GM19043 (cell line): Measurements from ENCODE around the gene ZNF224.
"Not testable (repeated sequence)": the region's sequence is repeated elsewhere in the genome, so short reads cannot be mapped to it uniquely, and the experiment has no call there.

Experiments used
- ATAC-seq: cut with Tn5 transposase; IDR thresholded peaks from one replicate; pipeline ENCODE4 v1.9.1; 2021; ENCODE audit warnings: low read depth; ENCODE audit not compliant: unreplicated experiment

Gene ZNF224

DNA sequence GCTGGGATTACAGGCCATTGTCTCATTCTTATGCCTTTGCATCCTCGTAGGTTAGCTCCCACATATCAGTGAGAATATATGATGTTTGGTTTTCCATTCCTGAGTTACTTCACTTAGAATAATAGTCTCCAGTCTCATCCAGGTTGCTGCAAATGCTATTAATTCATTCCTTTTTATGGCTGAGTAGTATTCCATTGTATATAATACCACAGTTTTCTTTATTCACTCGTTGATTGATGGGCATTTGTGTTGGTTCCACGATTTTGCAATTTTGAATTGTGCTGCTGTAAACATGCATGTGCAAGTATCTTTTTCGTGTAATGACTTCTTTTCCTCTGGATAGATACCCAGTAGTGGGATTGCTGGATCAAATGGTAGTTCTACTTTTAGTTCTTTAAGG, 27.0 kb downstream of the ZNF224 start:
- ATAC-seq = not testable (repeated sequence)

DNA sequence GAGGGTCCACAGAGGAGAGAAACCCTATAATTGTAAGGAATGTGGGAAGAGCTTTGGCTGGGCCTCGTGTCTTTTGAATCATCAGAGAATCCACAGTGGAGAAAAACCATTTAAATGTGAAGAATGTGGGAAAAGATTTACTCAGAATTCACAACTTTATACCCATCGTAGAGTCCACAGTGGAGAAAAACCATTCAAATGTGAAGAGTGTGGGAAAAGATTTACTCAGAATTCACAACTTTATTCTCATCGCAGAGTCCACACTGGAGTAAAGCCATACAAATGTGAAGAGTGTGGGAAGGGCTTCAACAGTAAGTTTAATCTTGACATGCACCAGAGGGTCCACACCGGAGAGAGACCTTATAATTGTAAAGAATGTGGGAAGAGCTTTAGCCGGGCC, 37.8 kb downstream of the ZNF224 start:
- ATAC-seq = no peak

DNA sequence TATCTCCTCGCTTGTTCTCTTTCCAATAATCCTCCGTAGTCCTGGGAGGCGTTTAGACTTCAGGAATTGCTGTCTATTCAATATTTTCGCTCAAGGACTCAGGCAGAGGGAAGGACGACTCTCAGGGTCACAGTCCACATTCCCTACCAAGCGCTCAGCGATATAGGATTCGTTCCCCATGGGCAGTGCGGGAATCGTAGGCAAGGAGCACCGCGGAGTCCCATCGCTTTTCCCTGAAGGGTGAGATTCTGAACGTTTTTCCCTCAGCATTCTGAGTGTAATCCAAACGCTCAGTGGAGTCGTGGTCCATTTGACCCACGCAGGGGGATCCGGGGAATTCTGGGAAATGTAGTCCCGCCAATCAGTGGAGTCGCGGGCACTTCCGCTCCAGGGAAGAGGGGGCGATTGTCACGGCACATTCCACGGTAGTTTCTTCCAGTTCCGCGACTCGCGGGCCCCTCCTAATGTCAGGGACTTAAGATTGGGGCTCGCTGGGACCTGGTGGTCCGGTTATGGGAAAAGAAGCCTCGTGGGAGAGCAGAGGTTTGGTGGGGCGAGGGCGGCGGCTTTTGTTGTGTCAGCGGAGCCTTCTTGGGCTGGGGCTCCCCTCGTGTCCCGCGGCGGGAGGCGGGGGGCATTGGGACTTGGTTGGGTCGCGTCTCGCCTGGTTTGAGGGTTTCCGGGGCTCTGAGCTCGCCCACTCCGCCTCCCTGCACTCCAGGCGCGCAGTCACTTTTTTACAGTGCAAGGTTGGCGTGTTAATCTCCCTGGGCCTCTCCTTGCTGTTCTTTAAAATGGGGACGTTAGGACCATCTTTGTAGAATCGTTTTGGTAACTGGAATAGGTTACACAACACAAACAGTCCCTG, 47.3 kb downstream of the ZNF224 start, which contains the start of gene ZNF234:
TSS of gene ZNF234 (plus strand) at position 364 of the 868 bp plus-strand sequence. CDS start 3,079 bp downstream, outside the sequence.
- ATAC-seq = no peak

DNA sequence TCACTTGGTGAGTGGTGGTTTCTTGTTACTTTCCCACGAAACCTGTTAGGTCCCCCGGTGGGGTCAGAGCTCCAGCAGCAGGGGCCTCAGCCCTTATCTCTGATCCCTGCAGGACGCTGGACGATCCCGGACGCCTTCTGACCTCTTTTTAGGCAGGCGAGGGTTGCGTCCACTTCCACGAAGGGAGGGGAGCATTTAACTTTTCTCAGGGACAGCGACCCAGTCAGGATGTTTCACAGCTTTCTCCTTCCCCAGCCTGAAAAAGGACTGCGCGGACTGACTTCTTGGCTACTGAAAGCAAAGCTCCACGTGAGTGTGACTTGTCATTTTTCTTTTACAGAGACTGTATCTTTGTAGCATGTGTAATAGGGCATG, 47.9 kb downstream of the ZNF224 start:
- ATAC-seq = no peak

DNA sequence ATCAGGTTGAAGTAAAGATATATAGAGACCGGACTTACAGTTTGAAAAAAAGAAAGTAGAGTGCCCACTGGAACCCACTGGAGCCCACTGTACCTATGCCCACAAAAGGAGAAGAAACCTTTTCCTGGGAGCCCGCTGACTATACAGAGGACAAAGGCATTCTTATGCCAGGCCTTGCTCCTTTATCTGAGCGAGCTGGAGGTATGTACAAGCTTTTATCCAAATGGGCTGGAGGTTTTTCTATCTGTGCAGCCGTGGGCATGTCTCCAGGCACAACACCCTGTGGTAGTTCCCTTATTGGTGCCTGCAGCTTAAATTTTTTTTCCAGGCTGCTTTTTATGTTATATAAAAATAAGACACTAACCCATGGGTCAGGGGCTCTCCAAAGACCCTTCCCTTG, 55.6 kb downstream of the ZNF224 start:
- no peak for ATAC-seq

DNA sequence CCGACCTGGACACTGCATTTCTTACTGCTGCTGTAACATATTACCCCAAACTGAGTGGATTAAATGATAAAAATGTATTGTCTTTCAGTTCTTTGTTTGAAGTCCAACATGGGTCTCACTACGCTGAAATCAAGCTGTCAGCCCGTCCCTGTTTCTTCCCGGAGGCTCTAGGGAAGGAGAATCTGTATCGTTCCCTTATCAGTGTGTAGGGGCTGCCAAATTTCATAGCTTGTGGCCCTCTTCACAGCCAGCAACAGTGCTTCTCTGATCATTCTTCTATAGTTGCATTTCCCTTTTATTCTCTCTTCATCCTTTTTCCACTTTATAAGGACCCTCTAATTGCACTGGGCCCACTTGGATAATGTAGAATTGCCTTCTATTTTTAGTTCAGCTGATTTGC, 57.3 kb downstream of the ZNF224 start:
- no peak for ATAC-seq

DNA sequence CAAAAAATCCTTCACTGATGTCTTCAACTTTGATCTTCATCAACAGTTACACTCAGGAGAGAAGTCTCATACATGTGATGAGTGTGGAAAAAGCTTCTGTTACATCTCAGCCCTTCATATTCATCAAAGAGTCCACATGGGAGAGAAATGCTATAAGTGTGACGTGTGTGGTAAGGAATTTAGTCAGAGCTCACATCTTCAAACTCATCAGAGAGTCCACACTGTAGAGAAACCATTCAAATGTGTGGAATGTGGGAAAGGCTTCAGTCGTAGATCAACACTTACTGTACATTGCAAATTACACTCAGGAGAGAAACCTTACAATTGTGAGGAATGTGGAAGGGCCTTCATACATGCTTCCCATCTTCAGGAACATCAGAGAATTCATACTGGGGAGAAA, 62.3 kb downstream of the ZNF224 start:
- no peak for ATAC-seq
